ENCODE results near the gene STK38. TPM values are rescaled to one million over a fixed set of nuclear protein-coding genes. Genes with fewer than 3 reads are reported as not detected.

The STK38 gene
- total and polyA plus RNA-seq, 2 of the 8 experiments (the other 6 are each of a cell fraction or from before 2014, with no cell fraction given), result 8.1 to 19.8 TPM

- no peak for TF ChIP-seq ATF3 (IDR thresholded peaks at IDR 0.05; ENCODE audit: insufficient read depth, low read depth, low read length)
Measured at GRCh38 chr6:36542041-36542440, 5.2 kb downstream of the STK38 start (continued).

Data from H1 (cell line).